HepG2 (cell line): ENCODE measurements around the gene TNFRSF11A. TPM values are rescaled to one million over a fixed set of nuclear protein-coding genes. Genes with fewer than 3 reads are reported as not detected.

Experiments used
- ARID3A ChIP-seq: IDR thresholded peaks from 2 replicates; pipeline ENCODE4 v1.6.1; 2012; ENCODE audit warnings: low read depth, low read length, improper control_type of control experiment
- DPF2 ChIP-seq: sonication (generic); formaldehyde crosslinking; IDR thresholded peaks from 2 replicates; pipeline ENCODE4 v1.4.0; 2020; ENCODE audit warnings: mild to moderate bottlenecking, low read depth, missing genetic modification reagents, borderline replicate concordance
- GFI1 ChIP-seq: sonication (generic); formaldehyde crosslinking; IDR thresholded peaks from 2 replicates; pipeline ENCODE4 v1.5.0; 2020; ENCODE audit warnings: missing genetic modification reagents, mild to moderate bottlenecking, borderline replicate concordance
- ISL2 ChIP-seq: sonication (generic); formaldehyde crosslinking; IDR thresholded peaks from 2 replicates; pipeline ENCODE4 v1.5.0; 2020; ENCODE audit warnings: missing genetic modification reagents
- MIER2 ChIP-seq: IDR thresholded peaks from 2 replicates; pipeline ENCODE4 v1.6.1; 2016; ENCODE audit warnings: missing biosample characterization, missing genetic modification reagents
- POLR2AphosphoS5 ChIP-seq: IDR thresholded peaks from 2 replicates; pipeline ENCODE4 v1.6.1; 2012; ENCODE audit warnings: low read depth, low read length
- PTBP1 ChIP-seq: fragments of 200-400 bp; formaldehyde crosslinking; IDR thresholded peaks from 2 replicates; pipeline ENCODE4 v1.6.1; 2018; ENCODE audit warnings: low read length, low read depth; ENCODE audit not compliant: poor library complexity, severe bottlenecking
- RARA ChIP-seq: IDR thresholded peaks from 2 replicates; pipeline ENCODE4 v1.6.1; 2016; ENCODE audit warnings: missing genetic modification reagents, missing compliant biosample characterization
- REL ChIP-seq: sonication (generic); formaldehyde crosslinking; conservative IDR thresholded peaks from 2 replicates; pipeline ENCODE4 v1.8.0; 2022; ENCODE audit warnings: mild to moderate bottlenecking, missing genetic modification reagents, moderate library complexity
- SRY ChIP-seq: sonication (generic); formaldehyde crosslinking; IDR thresholded peaks from 2 replicates; pipeline ENCODE4 v1.8.0; 2022; ENCODE audit warnings: mild to moderate bottlenecking, missing genetic modification reagents
- STAT6 ChIP-seq: sonication (generic); formaldehyde crosslinking; IDR thresholded peaks from 2 replicates; pipeline ENCODE4 v1.4.0; 2020; ENCODE audit warnings: missing genetic modification reagents, mild to moderate bottlenecking, borderline replicate concordance
- TGIF2 ChIP-seq: IDR thresholded peaks from 2 replicates; pipeline ENCODE4 v1.6.1; 2016; ENCODE audit warnings: control low read depth, missing compliant biosample characterization
- ZBTB8A ChIP-seq: sonication (generic); formaldehyde crosslinking; IDR thresholded peaks from 2 replicates; pipeline ENCODE4 v1.4.0; 2020; ENCODE audit warnings: mild to moderate bottlenecking, low read depth, missing genetic modification reagents, borderline replicate concordance
- ZHX2 ChIP-seq, 2 experiments: sonication (generic) in 1 of 2; formaldehyde crosslinking in 1 of 2; IDR thresholded peaks; 2 replicates each; pipeline versions ENCODE4 v1.6.1 to v1.9.0; 2014 to 2022; ENCODE audit warnings: antibody characterized with exemption in 1 of 2, borderline replicate concordance in 1 of 2, inconsistent platforms in 1 of 2, low read depth in 1 of 2, missing genetic modification reagents in 1 of 2
- ZNF354B ChIP-seq: sonication (generic); formaldehyde crosslinking; IDR thresholded peaks from 2 replicates; pipeline ENCODE4 v1.8.0; 2022; ENCODE audit warnings: mild to moderate bottlenecking, missing genetic modification reagents
- ZNF512B ChIP-seq: sonication (generic); formaldehyde crosslinking; IDR thresholded peaks from 2 replicates; pipeline ENCODE4 v1.5.1; 2020; ENCODE audit warnings: missing genetic modification reagents, mild to moderate bottlenecking, borderline replicate concordance
- ZNF709 ChIP-seq: sonication (generic); formaldehyde crosslinking; IDR thresholded peaks from 2 replicates; pipeline ENCODE4 v1.5.0; 2020; ENCODE audit warnings: mild to moderate bottlenecking, missing genetic modification reagents
- polyA plus RNA-seq, 8 experiments: library from polyadenylated mRNA; depleted of rRNA in 3 of 8; stranded (reverse) in 7 of 8; unstranded in 1 of 8; fragments of >200 nt; fragmentation: Illumina TruSeq in 4 of 8; extraction: Trizol in 4 of 8; gene quantifications; 2 replicates each; pipeline versions ENCODE4 v1.2.1 to v1.2.3, GENCODE V29; 2011 to 2016; ENCODE audit warnings: low read depth in 4 of 8, missing spikeins in 1 of 8, mixed read lengths in 1 of 8; ENCODE audit not compliant: insufficient read depth in 1 of 8
- total RNA-seq, 5 experiments: library from RNA; depleted of rRNA; stranded (reverse); fragments of >200 nt; fragmentation: Illumina TruSeq; extraction: Trizol; gene quantifications; 2 replicates each; pipeline ENCODE4 v1.2.3, GENCODE V29; 2016; ENCODE audit warnings: low read depth in 1 of 5

TNFRSF11A gene
- total and polyA plus RNA-seq, 2 of the 13 experiments (the other 11 are each of a cell fraction or from before 2014, with no cell fraction given) = 4.6 to 6.4 TPM

- no peak for TF ChIP-seq REL (CRISPR knock-in tag)
- 0 out of 2 replicates have a peak, but pooled peaks have one; percentile 19 for TF ChIP-seq RARA (CRISPR knock-in tag)
- TF ChIP-seq GFI1 (CRISPR knock-in tag) = no peak
- TF ChIP-seq PTBP1 = no peak
- TF ChIP-seq DPF2 (CRISPR knock-in tag) = no peak
- TF ChIP-seq ZHX2 (IDR thresholded peaks at IDR 0.05; ENCODE audit: low read depth) = no peak
- no peak for TF ChIP-seq ZHX2 (CRISPR knock-in tag; IDR thresholded peaks at IDR 0.05; ENCODE audit: borderline replicate concordance)
- no peak for TF ChIP-seq ISL2
- no peak for TF ChIP-seq ZNF354B
- TF ChIP-seq STAT6 (CRISPR knock-in tag) = no peak
- no peak for TF ChIP-seq ZNF709 (CRISPR knock-in tag)
- no peak for TF ChIP-seq ARID3A
- no peak for TF ChIP-seq TGIF2 (CRISPR knock-in tag)
- peak; percentile 15; the same call in 1 of the 2 replicates for TF ChIP-seq MIER2 (CRISPR knock-in tag)
- TF ChIP-seq ZBTB8A = no peak
- TF ChIP-seq POLR2AphosphoS5 = peak; percentile 57; the same call in 1 of the 2 replicates
- TF ChIP-seq SRY (CRISPR knock-in tag) = no peak
- no peak for TF ChIP-seq ZNF512B (CRISPR knock-in tag)
Observed at GRCh38 chr18:62420151-62420512, 95.0 kb downstream of the TNFRSF11A start (continued).
